ENCODE results near the gene CPLANE1. TPM values are rescaled to one million over a fixed set of nuclear protein-coding genes. Genes with fewer than 3 reads are reported as not detected.
"Not testable (repeated sequence)": the region's sequence is repeated elsewhere in the genome, so short reads cannot be mapped to it uniquely, and the experiment has no call there.

Gene CPLANE1
- polyA plus RNA-seq, 3 donors from 2014 or later, result 1.1 to 4.2 (median 2.0) TPM

DNA sequence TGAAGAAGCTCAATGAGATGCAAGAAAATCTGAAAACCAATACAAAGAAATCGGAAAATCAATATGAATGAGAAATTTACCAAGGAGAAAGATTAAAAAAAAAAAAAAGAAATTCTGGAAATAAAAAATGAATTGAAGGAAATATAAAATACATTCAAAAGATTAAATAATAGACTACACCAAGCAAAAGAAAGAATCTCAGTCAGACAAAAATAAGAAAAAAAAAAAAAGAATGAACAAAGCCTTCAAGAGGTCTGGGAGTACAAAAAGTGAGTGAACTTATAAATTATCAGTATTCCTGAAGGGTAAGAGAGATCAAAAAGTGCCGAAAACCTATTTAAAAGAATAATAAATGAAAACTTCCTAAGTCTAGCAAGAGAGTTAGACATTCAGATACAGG lies 14.9 kb downstream of the CPLANE1 start:
- H3K27me3 Mint-ChIP-seq (ENCODE audit: low read depth in 3 of 3), result no peaks in the 10 kb centered on the region
- no peak overlapping the region for H3K4me3 Mint-ChIP-seq
- no peak for DNase-seq
- no peak overlapping the region for H3K27ac Mint-ChIP-seq
- no peaks in the 10 kb centered on the region for H3K4me1 Mint-ChIP-seq
- peaks cover 45 to 57% (median 57%) of the 10 kb centered on the region in 3 donors for H3K36me3 Mint-ChIP-seq
- peaks cover 5 to 18% (median 8%) of the 10 kb centered on the region in 6 donors for H3K9me3 Mint-ChIP-seq

DNA sequence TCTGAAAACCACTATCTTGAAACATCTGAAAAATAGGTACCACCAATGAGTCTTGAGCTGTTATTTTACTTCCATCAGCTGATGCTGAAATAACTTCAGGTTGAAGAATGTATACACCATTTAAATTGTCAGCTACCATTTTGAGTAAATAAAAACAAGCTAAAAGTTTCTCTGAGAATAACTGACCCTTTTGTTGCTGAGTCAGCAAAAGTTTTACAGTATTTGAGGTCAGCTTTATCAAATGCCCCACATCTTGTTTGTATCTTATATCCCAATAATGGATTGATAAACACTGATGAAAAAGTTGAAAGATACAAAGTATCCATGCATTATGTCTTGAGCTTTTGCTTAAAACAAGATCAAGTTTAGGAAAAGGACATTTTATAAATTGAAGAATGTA lies 22.8 kb downstream of the CPLANE1 start:
- Mint-ChIP-seq H3K27ac (no peak overlapping the region), H3K9me3 (no peaks in the 10 kb centered on the region), H3K4me1 (no peaks in the 10 kb centered on the region), H3K36me3 (peaks cover 31 to 50% (median 33%) of the 10 kb centered on the region in 3 donors), H3K4me3 (no peak overlapping the region), H3K27me3 (ENCODE audit: low read depth in 3 of 3) (no peaks in the 10 kb centered on the region)
- no peak for DNase-seq

GRCh38 chr5:37222181-37222580 lies 27.0 kb downstream of the CPLANE1 start:
- Mint-ChIP-seq H3K4me1 (no peaks in the 10 kb centered on the region), H3K36me3 (peaks cover 29 to 53% (median 32%) of the 10 kb centered on the region in 3 donors), H3K27me3 (ENCODE audit: low read depth in 3 of 3) (no peaks in the 10 kb centered on the region), H3K4me3 (no peak overlapping the region), H3K9me3 (no peaks in the 10 kb centered on the region), H3K27ac (peak overlapping the region in 1 of 6 donors; percentile 29)
- DNase-seq, result no peak

- not testable (repeated sequence) for DNase-seq; H3K27ac Mint-ChIP-seq; H3K4me3 Mint-ChIP-seq; H3K9me3 Mint-ChIP-seq; H3K4me1 Mint-ChIP-seq; H3K27me3 Mint-ChIP-seq (ENCODE audit: low read depth in 3 of 3)
- peaks cover 25 to 43% (median 26%) of the 10 kb centered on the region in 3 donors for H3K36me3 Mint-ChIP-seq
Observed at GRCh38 chr5:37220426-37220825, 28.8 kb downstream of the CPLANE1 start.

GRCh38 chr5:37219384-37219783 lies 29.8 kb downstream of the CPLANE1 start:
- peaks cover 25 to 43% (median 26%) of the 10 kb centered on the region in 3 donors for H3K36me3 Mint-ChIP-seq
- peaks cover 8 to 11% of the 10 kb centered on the region in 2 donors for H3K4me1 Mint-ChIP-seq
- H3K9me3 Mint-ChIP-seq, result not testable (repeated sequence)

GRCh38 chr5:37217976-37218375 lies 31.2 kb downstream of the CPLANE1 start:
- Mint-ChIP-seq H3K9me3 (no peaks in the 10 kb centered on the region), H3K4me3 (no peak overlapping the region), H3K4me1 (peaks cover 14% of the 10 kb centered on the region in 2 donors), H3K27me3 (ENCODE audit: low read depth in 3 of 3) (no peaks in the 10 kb centered on the region), H3K27ac (no peak overlapping the region), H3K36me3 (peaks cover 14 to 33% (median 20%) of the 10 kb centered on the region in 3 donors)
- DNase-seq, result no peak

More at GRCh38 chr5:37219384-37219783, 29.8 kb downstream of the CPLANE1 start:
- not testable (repeated sequence) for H3K27ac Mint-ChIP-seq; H3K27me3 Mint-ChIP-seq (ENCODE audit: low read depth in 3 of 3); DNase-seq; H3K4me3 Mint-ChIP-seq

DNA sequence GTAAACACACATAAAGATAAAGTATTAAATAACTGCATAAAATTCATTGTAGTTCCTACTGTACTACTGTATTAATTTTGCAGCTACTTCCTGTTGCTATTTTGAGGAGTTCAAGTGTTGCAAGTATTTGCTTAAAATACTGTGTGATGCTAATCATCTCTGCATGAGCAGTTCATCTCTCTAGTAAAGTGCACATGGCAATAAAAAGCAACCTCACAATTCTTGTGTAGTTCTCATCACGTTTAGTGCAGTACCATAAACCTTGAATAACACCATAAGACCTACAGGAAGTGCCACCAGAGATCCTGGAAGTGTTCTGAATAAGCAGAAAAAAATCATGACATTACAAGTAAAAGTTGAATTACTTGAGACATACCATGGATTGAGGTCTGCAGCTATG lies 34.6 kb downstream of the CPLANE1 start:
- Mint-ChIP-seq H3K27ac (peak overlapping the region; percentile 35 to 91 (median 78)), H3K27me3 (ENCODE audit: low read depth in 3 of 3) (no peaks in the 10 kb centered on the region), H3K36me3 (peaks cover 20 to 35% (median 23%) of the 10 kb centered on the region in 3 donors), H3K9me3 (no peaks in the 10 kb centered on the region), H3K4me1 (peaks cover 14% of the 10 kb centered on the region in 2 donors), H3K4me3 (peak overlapping the region in 4 of 5 donors; percentile 8 to 79 (median 53))
- DNase-seq, result no peak

DNA sequence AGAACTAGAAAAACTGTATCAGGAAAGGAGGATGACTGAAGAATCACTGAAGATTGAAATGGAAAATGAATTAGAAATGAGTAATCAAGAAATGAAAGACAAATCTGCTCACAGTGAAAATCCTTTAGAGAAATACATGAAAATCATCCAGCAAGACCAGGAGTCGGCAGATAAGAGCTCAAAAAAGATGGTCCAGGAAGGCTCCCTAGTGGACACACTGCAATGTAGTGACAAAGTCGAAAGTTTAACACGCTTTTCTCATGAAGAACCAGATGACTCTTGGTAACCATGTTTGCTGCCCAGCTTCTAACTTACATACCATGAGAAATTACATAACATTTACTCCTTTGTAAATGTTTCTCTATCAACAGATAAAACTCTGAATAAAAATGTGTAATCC lies 37.1 kb downstream of the CPLANE1 start:
- H3K27ac Mint-ChIP-seq, result no peak overlapping the region
- H3K4me1 Mint-ChIP-seq, result peaks cover 14 to 17% of the 10 kb centered on the region in 2 donors
- H3K9me3 Mint-ChIP-seq, result no peaks in the 10 kb centered on the region
- no peak for DNase-seq
- H3K27me3 Mint-ChIP-seq (ENCODE audit: low read depth in 3 of 3), result peaks cover 0 to 2% (median 0%) of the 10 kb centered on the region in 3 donors
- H3K4me3 Mint-ChIP-seq, result no peak overlapping the region
- H3K36me3 Mint-ChIP-seq, result peaks cover 14 to 35% (median 34%) of the 10 kb centered on the region in 3 donors

DNA sequence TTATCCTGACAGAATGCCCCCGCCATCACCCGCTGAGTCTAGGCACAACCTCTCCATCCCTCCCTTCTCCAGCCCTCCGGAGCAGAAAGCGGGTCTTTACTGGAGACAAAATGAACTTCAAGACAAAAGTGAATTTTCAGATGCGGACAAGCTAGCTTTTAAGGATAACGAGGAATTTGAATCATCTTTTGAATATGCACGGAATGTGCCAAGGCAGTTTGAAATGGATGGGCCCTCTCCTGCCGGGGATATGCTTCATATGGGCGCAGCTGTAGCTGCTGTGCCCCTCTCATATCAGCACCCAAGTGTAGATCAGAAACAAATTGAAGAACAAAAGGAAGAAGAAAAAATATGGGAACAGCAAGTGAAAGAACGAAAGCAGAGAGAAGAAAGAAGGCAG lies 37.5 kb downstream of the CPLANE1 start:
- Mint-ChIP-seq H3K9me3 (no peaks in the 10 kb centered on the region), H3K36me3 (peaks cover 14 to 35% (median 34%) of the 10 kb centered on the region in 3 donors), H3K27ac (no peak overlapping the region), H3K4me1 (peaks cover 14 to 17% of the 10 kb centered on the region in 2 donors), H3K27me3 (ENCODE audit: low read depth in 3 of 3) (peaks cover 0 to 2% (median 0%) of the 10 kb centered on the region in 3 donors), H3K4me3 (no peak overlapping the region)
- no peak for DNase-seq

DNA sequence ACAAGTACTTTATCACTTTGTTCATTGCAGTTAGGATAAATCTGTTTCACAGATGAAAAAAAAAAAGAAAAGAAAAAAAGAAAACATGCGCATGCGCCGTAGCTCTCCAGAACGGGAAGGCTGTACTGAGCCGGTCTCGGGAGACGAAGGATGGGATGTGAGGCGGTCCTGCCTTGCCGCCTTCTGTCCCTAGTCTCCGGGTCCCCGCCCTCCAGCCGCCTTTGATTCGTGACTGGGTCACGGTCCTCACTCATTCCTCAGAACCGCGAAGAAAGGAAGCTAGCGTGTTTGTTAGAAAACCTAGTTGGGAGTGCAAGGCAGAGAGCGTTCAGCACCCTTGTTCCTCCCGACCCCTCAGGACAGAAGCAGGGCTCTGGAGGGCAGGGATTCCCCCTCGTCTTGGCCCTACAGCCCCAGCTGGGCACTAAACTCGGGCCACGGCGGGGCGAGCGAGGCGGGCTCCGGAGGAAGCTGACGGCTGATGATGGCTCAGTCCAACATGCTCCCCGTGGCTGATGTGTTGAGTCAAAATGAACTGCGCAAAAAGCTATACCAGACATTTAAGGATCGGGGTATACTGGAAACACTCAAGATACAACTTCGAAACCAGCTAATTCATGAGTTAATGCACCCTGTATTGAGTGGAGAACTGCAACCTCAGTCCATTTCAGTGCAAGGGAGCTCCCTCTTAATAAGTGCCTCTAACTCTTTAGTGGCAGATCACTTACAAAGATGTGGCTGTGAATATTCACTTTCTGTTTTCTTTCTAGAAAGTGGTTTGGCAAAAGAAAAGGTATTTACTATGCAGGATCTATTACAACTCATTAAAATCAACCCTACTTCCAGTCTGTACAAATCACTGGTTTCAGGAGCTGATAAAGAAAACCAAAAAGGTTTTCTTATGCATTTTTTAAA lies 40.0 kb downstream of the CPLANE1 start:
- H3K4me3 Mint-ChIP-seq, result peak overlapping the region; percentile 82 to 91 (median 82)
- peaks cover 0 to 2% (median 0%) of the 10 kb centered on the region in 3 donors for H3K27me3 Mint-ChIP-seq (ENCODE audit: low read depth in 3 of 3)
- DNase-seq, result peak in 2 of 3 donors; percentile 11 to 18
- H3K27ac Mint-ChIP-seq, result peak overlapping the region in 5 of 6 donors; percentile 57 to 86 (median 62)
- peaks cover under 1 to 6% of the 10 kb centered on the region in 2 donors for H3K4me1 Mint-ChIP-seq
- peaks cover 22 to 45% (median 45%) of the 10 kb centered on the region in 3 donors for H3K36me3 Mint-ChIP-seq
- H3K9me3 Mint-ChIP-seq, result no peaks in the 10 kb centered on the region

DNA sequence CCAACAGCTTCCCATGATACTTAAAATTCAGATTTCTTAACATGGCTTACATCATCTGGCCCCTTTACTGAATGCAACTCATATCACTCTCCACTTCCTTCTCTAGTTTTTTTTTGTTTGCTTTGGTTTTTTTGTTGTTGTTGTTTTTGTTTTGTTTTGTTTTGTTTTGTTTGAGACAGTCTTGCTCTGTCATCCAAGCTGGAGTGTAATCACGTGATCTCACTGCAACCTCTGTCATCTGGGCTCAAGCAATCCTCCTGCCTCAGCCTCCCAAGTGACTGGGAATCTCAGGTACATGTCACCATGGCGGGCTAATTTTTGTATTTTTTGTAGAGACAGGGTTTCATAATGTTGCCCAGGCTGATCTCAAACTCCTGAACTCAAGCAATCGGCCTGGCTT lies 41.4 kb downstream of the CPLANE1 start:
- Mint-ChIP-seq H3K27ac (no peak overlapping the region), H3K4me1 (peaks cover 0 to 3% of the 10 kb centered on the region in 2 donors), H3K27me3 (ENCODE audit: low read depth in 3 of 3) (peaks cover 0 to 2% (median 0%) of the 10 kb centered on the region in 3 donors), H3K36me3 (peaks cover 22 to 52% (median 45%) of the 10 kb centered on the region in 3 donors), H3K9me3 (no peaks in the 10 kb centered on the region), H3K4me3 (peak overlapping the region in 1 of 5 donors; percentile 44)
- no peak for DNase-seq

GRCh38 chr5:37206736-37207135 lies 42.4 kb downstream of the CPLANE1 start:
- H3K4me1 Mint-ChIP-seq, result peaks cover 0 to 3% of the 10 kb centered on the region in 2 donors
- H3K27me3 Mint-ChIP-seq (ENCODE audit: low read depth in 3 of 3), result peaks cover 0 to 2% (median 0%) of the 10 kb centered on the region in 3 donors

GRCh38 chr5:37198842-37199241 lies 50.3 kb downstream of the CPLANE1 start:
- Mint-ChIP-seq H3K4me1 (peaks cover 24 to 37% of the 10 kb centered on the region in 2 donors), H3K27ac (peak overlapping the region in 4 of 6 donors; percentile 18 to 88 (median 77)), H3K36me3 (peaks cover 0 to 13% (median 12%) of the 10 kb centered on the region in 3 donors), H3K4me3 (peak overlapping the region in 1 of 5 donors; percentile 23), H3K9me3 (no peaks in the 10 kb centered on the region), H3K27me3 (ENCODE audit: low read depth in 3 of 3) (peaks cover 0 to 2% (median 0%) of the 10 kb centered on the region in 3 donors)
- no peak for DNase-seq

More at GRCh38 chr5:37206736-37207135, 42.4 kb downstream of the CPLANE1 start:
- Mint-ChIP-seq H3K9me3 (no peaks in the 10 kb centered on the region), H3K27ac (no peak overlapping the region), H3K4me3 (no peak overlapping the region), H3K36me3 (peaks cover 17 to 45% (median 40%) of the 10 kb centered on the region in 3 donors)
- DNase-seq, result no peak

DNA sequence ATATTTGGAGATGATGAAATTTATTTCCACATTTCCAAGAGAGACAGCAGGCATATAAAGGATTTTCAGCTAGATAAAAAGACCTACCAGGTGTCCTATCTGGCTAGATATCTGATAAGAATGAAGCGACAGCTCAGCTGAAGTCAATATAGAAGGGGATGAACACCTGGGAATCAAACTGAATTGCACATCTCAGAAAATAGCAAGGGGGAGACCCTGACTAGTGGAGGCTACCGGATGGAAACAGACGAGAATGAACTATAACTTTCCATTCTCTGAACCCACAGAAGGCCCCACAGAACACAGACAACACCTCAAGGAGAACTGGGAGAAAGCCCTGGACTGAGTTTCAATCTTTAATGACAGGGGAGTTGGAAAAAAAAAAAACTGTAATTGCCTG lies 51.1 kb downstream of the CPLANE1 start:
- peak in 1 of 3 donors; percentile 12 for DNase-seq
- peak overlapping the region; percentile 74 to 92 (median 86) for H3K27ac Mint-ChIP-seq
- H3K9me3 Mint-ChIP-seq, result no peaks in the 10 kb centered on the region
- peak overlapping the region; percentile 71 to 87 (median 84) for H3K4me3 Mint-ChIP-seq
- H3K36me3 Mint-ChIP-seq, result peaks cover 0 to 12% (median 8%) of the 10 kb centered on the region in 3 donors
- H3K27me3 Mint-ChIP-seq (ENCODE audit: low read depth in 3 of 3), result peaks cover 0 to 2% (median 0%) of the 10 kb centered on the region in 3 donors
- peaks cover 24 to 37% of the 10 kb centered on the region in 2 donors for H3K4me1 Mint-ChIP-seq
